Epidermal melanocyte (primary cell): ENCODE measurements around the gene GLIPR2.
"Not testable (repeated sequence)": the region's sequence is repeated elsewhere in the genome, so short reads cannot be mapped to it uniquely, and the experiment has no call there.

ENCODE experiments used
- DNase-seq: peaks from one replicate; pipeline ENCODE4 v3.0.0; 2011; ENCODE audit warnings: low spot score; ENCODE audit not compliant: insufficient read length

GLIPR2 gene

GRCh38 chr9:36163049-36163785 is 26.7 kb downstream of the GLIPR2 start:
- no peak for DNase-seq

DNA sequence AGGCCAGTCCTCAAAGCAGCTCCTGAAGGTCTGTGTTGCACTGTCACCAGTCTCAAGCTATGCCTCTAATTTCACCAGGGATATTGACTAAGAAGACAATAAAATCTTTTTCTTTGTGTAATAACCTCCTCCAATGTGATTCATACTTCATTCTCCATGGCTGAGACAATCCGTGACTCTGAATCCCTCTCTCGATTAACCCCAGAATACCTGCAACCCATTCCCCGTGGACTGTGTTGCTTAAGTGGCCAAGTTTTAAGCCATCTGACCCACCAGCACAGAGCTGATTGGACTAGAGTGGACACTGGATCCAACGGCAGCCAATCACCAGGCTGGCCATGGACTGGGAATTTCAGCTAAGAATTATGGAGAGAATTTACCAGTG is 27.2 kb downstream of the GLIPR2 start:
- no peak for DNase-seq

GRCh38 chr9:36164372-36164771 is 27.8 kb downstream of the GLIPR2 start:
- no peak for DNase-seq

GRCh38 chr9:36164989-36165388 is 28.5 kb downstream of the GLIPR2 start:
- DNase-seq = no peak

DNA sequence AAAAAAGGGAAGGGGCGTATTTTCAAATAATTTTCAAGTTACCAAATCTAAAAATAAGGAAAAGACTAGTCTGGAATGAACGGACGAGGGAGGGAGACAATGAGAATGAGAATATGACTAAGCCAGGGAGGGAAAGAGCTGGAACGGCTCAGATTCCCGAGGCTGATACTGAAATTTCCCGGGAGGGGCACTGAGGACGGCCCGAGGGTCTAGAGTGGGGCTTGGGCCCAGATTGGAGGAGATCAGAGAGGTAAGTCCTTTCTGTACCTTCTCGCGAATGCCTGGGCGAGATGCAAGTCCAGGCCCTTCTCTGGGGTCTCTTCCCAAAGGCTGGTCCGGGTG is 29.3 kb downstream of the GLIPR2 start:
- no peak for DNase-seq

GRCh38 chr9:36166168-36166927 is 29.8 kb downstream of the GLIPR2 start:
- DNase-seq = peak; percentile 74

DNA sequence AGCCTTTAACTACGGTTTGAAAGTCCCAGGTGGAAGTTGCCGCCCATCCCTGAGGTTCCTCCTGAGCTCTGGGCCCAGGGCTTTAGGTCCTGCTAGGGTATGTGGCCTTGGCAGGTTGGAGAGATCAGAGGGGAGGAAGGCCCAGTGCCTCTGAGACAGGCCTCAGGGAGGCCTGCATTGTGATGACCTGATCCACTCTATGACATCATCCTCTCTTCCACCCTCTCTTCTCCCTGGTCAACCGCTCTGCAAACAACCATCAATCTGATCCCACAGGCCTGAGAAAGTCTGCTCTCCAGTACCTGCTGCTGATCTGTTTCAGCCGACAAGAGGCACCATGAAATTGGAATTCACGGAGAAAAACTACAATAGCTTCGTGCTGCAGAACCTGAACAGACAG is 32.6 kb downstream of the GLIPR2 start, which contains the start of gene CCIN:
TSS of gene CCIN (plus strand) at position 223 of the 400 bp plus-strand sequence. CDS start at position 338, 115 bp downstream.
- DNase-seq = no peak

GRCh38 chr9:36169708-36170107 is 33.2 kb downstream of the GLIPR2 start:
- DNase-seq = no peak

GRCh38 chr9:36170531-36170930 is 34.0 kb downstream of the GLIPR2 start:
- DNase-seq = no peak

- no peak for DNase-seq
Measured at GRCh38 chr9:36173861-36174260, 37.3 kb downstream of the GLIPR2 start.

GRCh38 chr9:36174271-36174670 is 37.7 kb downstream of the GLIPR2 start:
- no peak for DNase-seq

DNA sequence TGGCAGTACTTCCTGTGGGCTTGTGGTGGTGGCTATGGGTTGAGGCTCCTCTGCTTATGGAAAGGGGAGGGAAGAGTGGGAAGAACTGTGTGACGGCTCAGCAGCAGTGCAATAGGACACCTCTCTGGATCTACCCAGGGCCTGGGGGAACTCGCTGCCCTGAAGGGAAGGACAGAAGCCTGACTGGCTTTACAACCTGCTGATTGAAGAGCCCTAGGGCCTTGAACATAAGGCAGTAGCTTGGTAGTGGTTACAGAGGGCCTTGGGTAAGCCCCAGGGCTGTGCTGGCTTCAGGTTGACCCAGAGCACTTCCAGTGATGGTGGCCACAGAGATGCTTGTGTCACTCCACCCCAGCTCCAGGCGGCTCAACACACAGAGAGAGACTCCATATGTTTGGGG is 38.2 kb downstream of the GLIPR2 start:
- DNase-seq = no peak

DNA sequence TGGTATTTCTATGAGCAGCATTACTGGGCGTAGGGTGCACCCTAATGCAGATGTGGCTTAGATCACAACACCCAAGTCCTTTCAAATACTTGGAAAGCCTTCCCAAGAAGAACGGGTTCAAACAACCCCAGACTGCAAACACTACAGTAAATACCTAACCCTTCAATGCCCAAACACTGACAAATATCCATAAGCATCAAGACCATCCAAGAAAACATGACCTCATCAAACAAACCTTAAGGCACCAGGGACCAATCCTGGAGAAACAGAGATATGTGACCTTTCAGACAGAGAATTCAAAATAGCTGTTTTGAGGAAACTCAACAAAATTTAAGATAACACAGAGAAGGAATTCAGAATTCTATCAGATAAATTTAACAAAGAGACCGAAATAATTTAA is 38.7 kb downstream of the GLIPR2 start:
- not testable (repeated sequence) for DNase-seq

- DNase-seq = not testable (repeated sequence)
Measured at GRCh38 chr9:36176496-36176895, 40.0 kb downstream of the GLIPR2 start.

- no peak for DNase-seq
Measured at GRCh38 chr9:36177571-36177970, 41.0 kb downstream of the GLIPR2 start.

GRCh38 chr9:36180243-36180642 is 43.7 kb downstream of the GLIPR2 start:
- DNase-seq = not testable (repeated sequence)

GRCh38 chr9:36187414-36187813 is 50.9 kb downstream of the GLIPR2 start:
- no peak for DNase-seq

- no peak for DNase-seq
Measured at GRCh38 chr9:36188212-36188611, 51.7 kb downstream of the GLIPR2 start.

DNA sequence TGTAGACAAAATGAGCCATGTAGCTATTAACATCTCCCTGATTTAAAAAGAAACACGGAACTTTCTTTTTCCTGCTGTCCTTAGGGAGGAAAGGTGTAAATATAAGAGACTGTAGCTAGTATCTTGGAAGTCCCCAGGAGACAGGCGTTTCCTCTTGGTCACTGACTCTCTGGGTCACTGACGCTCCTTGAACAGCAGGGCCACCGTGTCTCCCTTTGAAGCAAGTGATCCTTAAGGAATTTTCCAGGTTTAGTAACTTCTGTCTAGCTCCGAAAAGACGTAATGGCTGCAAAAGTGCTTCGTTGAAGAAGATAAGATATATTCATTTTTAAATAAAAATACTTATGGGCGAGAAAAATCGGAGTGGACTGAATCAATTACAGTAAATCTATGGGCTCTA is 53.4 kb downstream of the GLIPR2 start:
- no peak for DNase-seq

DNA sequence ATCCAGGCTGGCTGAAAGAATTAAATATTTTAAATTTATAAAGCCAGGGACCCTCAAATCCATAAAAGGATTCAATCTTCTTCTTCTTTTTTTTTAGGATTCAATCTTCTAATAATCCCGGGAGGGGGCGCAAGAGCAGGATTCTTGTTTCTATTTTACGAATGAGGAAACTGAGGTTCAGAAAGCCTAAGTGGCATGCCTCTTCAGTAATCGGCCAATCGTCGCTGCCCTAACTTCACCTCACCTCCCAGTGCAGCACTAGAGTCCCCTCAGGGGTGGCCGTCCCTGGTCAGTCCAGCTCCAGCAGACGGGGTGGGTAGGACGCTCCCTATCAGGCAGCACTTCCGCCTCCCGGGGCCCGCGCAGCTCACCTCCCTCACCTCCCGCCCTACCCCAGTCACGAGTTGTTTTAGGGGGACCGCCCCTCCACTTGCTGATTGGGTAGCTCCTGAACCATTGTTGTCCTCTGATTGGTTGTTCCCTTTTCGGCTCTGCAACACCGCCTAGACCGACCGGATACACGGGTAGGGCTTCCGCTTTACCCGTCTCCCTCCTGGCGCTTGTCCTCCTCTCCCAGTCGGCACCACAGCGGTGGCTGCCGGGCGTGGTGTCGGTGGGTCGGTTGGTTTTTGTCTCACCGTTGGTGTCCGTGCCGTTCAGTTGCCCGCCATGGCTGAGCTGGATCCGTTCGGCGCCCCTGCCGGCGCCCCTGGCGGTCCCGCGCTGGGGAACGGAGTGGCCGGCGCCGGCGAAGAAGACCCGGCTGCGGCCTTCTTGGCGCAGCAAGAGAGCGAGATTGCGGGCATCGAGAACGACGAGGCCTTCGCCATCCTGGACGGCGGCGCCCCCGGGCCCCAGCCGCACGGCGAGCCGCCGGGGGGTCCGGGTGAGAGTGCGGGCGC is 54.1 kb downstream of the GLIPR2 start, which contains the start of gene CLTA:
TSS of gene CLTA (plus strand) at position 534 of the 902 bp plus-strand sequence. CDS start at position 670, 136 bp downstream.
- DNase-seq = peak; percentile 98

GRCh38 chr9:36191290-36191645 is 54.7 kb downstream of the GLIPR2 start:
- no peak for DNase-seq

GRCh38 chr9:36191686-36192085 is 55.2 kb downstream of the GLIPR2 start:
- no peak for DNase-seq
